GM23338 (cell line): Measurements from ENCODE around the gene LAMC2. TPM values are rescaled to one million over a fixed set of nuclear protein-coding genes. Genes with fewer than 3 reads are reported as not detected.

Experiments
- ATAC-seq: fragments of 200-7000 bp; cut with Tn5 transposase; 3 replicates; pipeline ENCODE4 v1.9.1; 2020
- DNase-seq: peaks from one replicate; pipeline ENCODE4 v3.0.0-alpha.2; 2015; ENCODE audit warnings: low spot score
- H2AFZ ChIP-seq: fragments of 200-600 bp; sonication (generic); 2 replicates; pipeline ENCODE4 v1.8.0; 2016; ENCODE audit warnings: antibody characterized with exemption, mild to moderate bottlenecking, moderate library complexity
- H3F3A ChIP-seq: fragments of 200-600 bp; sonication (generic); replicated peaks from 2 replicates; pipeline ENCODE4 v1.8.0; 2017; ENCODE audit warnings: antibody characterized with exemption, mixed run types, low read depth
- H3K27ac ChIP-seq: fragments of 200-600 bp; sonication (generic); 2 replicates; pipeline ENCODE4 v1.6.1; 2016; ENCODE audit warnings: low read depth
- H3K27me3 ChIP-seq: fragments of 200-600 bp; sonication (generic); 2 replicates; pipeline ENCODE4 v1.8.0; 2016; ENCODE audit warnings: mild to moderate bottlenecking, mixed run types, moderate library complexity; ENCODE audit not compliant: insufficient read depth
- H3K36me3 ChIP-seq: fragments of 200-600 bp; sonication (generic); 2 replicates; pipeline ENCODE4 v1.8.0; 2016; ENCODE audit warnings: mild to moderate bottlenecking; ENCODE audit not compliant: insufficient read depth
- H3K4me1 ChIP-seq: fragments of 200-600 bp; sonication (generic); 2 replicates; pipeline ENCODE4 v1.8.0; 2016; ENCODE audit warnings: mild to moderate bottlenecking, moderate library complexity; ENCODE audit not compliant: insufficient read depth
- H3K4me2 ChIP-seq: fragments of 200-600 bp; sonication (generic); 2 replicates; pipeline ENCODE4 v1.7.1; 2017; ENCODE audit warnings: mixed run types
- H3K4me3 ChIP-seq: fragments of 200-600 bp; sonication (generic); 2 replicates; pipeline ENCODE4 v1.6.1; 2016; ENCODE audit warnings: mixed run types
- H3K79me2 ChIP-seq: fragments of 200-600 bp; sonication (generic); replicated peaks from 2 replicates; pipeline ENCODE4 v1.8.0; 2017; ENCODE audit warnings: mild to moderate bottlenecking; ENCODE audit not compliant: insufficient read depth
- H3K9me2 ChIP-seq: fragments of 200-600 bp; sonication (generic); 2 replicates; pipeline ENCODE4 v1.8.0; 2017; ENCODE audit not compliant: insufficient read depth
- H4K20me1 ChIP-seq: fragments of 200-600 bp; sonication (generic); replicated peaks from 2 replicates; pipeline ENCODE4 v1.8.0; 2017; ENCODE audit warnings: mild to moderate bottlenecking; ENCODE audit not compliant: insufficient read depth
- H3K27ac Mint-ChIP-seq: 2 replicates; pipeline ENCODE4 v1.8.0; 2020; ENCODE audit warnings: inconsistent platforms, mild to moderate bottlenecking, moderate library complexity, mixed read lengths
- H3K27me3 Mint-ChIP-seq: 3 replicates; pipeline ENCODE4 v1.8.0; 2022; ENCODE audit warnings: low read depth, mild to moderate bottlenecking, moderate library complexity, mixed read lengths, inconsistent platforms; ENCODE audit not compliant: insufficient read depth, poor library complexity
- H3K36me3 Mint-ChIP-seq: 3 replicates; pipeline ENCODE4 v1.8.0; 2021; ENCODE audit warnings: low read depth, mild to moderate bottlenecking, inconsistent platforms, moderate library complexity, mixed read lengths
- H3K4me1 Mint-ChIP-seq: 3 replicates; pipeline ENCODE4 v1.8.0; 2020; ENCODE audit warnings: mild to moderate bottlenecking, inconsistent platforms, mixed read lengths
- H3K4me3 Mint-ChIP-seq: 3 replicates; pipeline ENCODE4 v1.8.0; 2021; ENCODE audit warnings: moderate library complexity, mild to moderate bottlenecking, inconsistent platforms, mixed read lengths
- H3K9me3 Mint-ChIP-seq: 3 replicates; pipeline ENCODE4 v1.8.0; 2020; ENCODE audit warnings: moderate library complexity, mild to moderate bottlenecking, inconsistent platforms, mixed read lengths
- ETS1 ChIP-seq: IDR thresholded peaks from 2 replicates; pipeline ENCODE4 v1.6.1; 2016; ENCODE audit warnings: antibody characterized with exemption
- EZH2 ChIP-seq: fragments of 200-600 bp; sonication (generic); IDR thresholded peaks from one replicate; pipeline ENCODE4 v1.8.0; 2017; ENCODE audit warnings: antibody characterized with exemption, mild to moderate bottlenecking, low read depth; ENCODE audit not compliant: unreplicated experiment
- EZH2phosphoT487 ChIP-seq: fragments of 200-600 bp; sonication (generic); IDR thresholded peaks from one replicate; pipeline ENCODE4 v1.8.1; 2018; ENCODE audit warnings: antibody characterized with exemption; ENCODE audit not compliant: unreplicated experiment
- POLR2AphosphoS5 ChIP-seq: IDR thresholded peaks from 2 replicates; pipeline ENCODE4 v1.6.1; 2016; ENCODE audit warnings: antibody characterized with exemption, low read depth
- STAT1 ChIP-seq: IDR thresholded peaks from one replicate; pipeline ENCODE4 v1.6.1; 2016; ENCODE audit warnings: antibody characterized with exemption; ENCODE audit not compliant: unreplicated experiment
- ZNF462 ChIP-seq: fragments of 250-450 bp; sonication (Bioruptor Pico); IDR thresholded peaks from 2 replicates; pipeline ENCODE4 v1.5.0; 2020; ENCODE audit warnings: mild to moderate bottlenecking, moderate library complexity
- polyA plus RNA-seq: library from polyadenylated mRNA; unstranded; fragments of >200 nt; fragmentation: Nextera tagmentation; extraction: Ambion mirVana; gene quantifications from 2 replicates; pipeline ENCODE4 v1.2.1, GENCODE V29; 2016
- total RNA-seq: library from RNA; depleted of rRNA; stranded (reverse); fragments of >200 nt; shearing (Covaris generic); gene quantifications from 2 replicates; pipeline ENCODE4 v1.2.3, GENCODE V29; 2014

LAMC2 gene
- total and polyA plus RNA-seq, 2 experiments from 2014 or later: 4.3 to 19.5 TPM

- TF ChIP-seq ZNF462 (no peak), ETS1 (no peak)
These were observed 69.0 kb downstream of the LAMC2 start (continued) for GRCh38 chr1:183255073-183255472.

- DNase-seq (peak; percentile 59), ATAC-seq (peak; percentile 87)
- no peaks in the 10 kb centered on the region for H3K79me2 ChIP-seq
- no peaks in the 10 kb centered on the region for H4K20me1 ChIP-seq
- no peak overlapping the region for H3K4me3 ChIP-seq
- H2AFZ ChIP-seq: no peak overlapping the region
- peaks cover 7% of the 10 kb centered on the region; the same call in 2 of the 3 replicates for H3K9me3 Mint-ChIP-seq
- H3K36me3 Mint-ChIP-seq: peaks cover 7% of the 10 kb centered on the region; the same call in 2 of the 3 replicates
- peak overlapping the region; percentile 9; the same call in 1 of the 2 replicates for H3K4me2 ChIP-seq
- H3K4me3 Mint-ChIP-seq: no peak overlapping the region
- no peaks in the 10 kb centered on the region for H3K27me3 ChIP-seq
- H3K4me1 Mint-ChIP-seq: peaks cover 18% of the 10 kb centered on the region
- no peaks in the 10 kb centered on the region for H3F3A ChIP-seq
- no peaks in the 10 kb centered on the region for H3K27me3 Mint-ChIP-seq
- peaks cover 12% of the 10 kb centered on the region; the same call in 1 of the 2 replicates for H3K4me1 ChIP-seq
- TF ChIP-seq ETS1 (no peak), ZNF462 (peak; percentile 86), POLR2AphosphoS5 (no peak), EZH2phosphoT487 (no peak), STAT1 (no peak), EZH2 (no peak)
- peak overlapping the region; percentile 66 for H3K27ac Mint-ChIP-seq
- H3K27ac ChIP-seq: no peak overlapping the region
- H3K9me2 ChIP-seq: peaks cover 13% of the 10 kb centered on the region; the same call in 1 of the 2 replicates
- H3K36me3 ChIP-seq: no peaks in the 10 kb centered on the region; the same call in 1 of the 2 replicates
These were observed 73.9 kb downstream of the LAMC2 start for GRCh38 chr1:183259924-183260323.
